AG10803 (cell line): ENCODE results near the gene ATP9A.
"Not testable (repeated sequence)": the region's sequence is repeated elsewhere in the genome, so short reads cannot be mapped to it uniquely, and the experiment has no call there.

Source experiments
- DNase-seq: peaks from one replicate; pipeline ENCODE4 v3.0.0; 2010; ENCODE audit warnings: low read depth
- H3K4me3 ChIP-seq: 2 replicates; pipeline ENCODE4 v1.5.1; 2011; ENCODE audit warnings: mild to moderate bottlenecking, low read length, control low read depth
- TF ChIP-seq, protein P1 (sequence below): conservative IDR thresholded peaks from 2 replicates; pipeline ENCODE4 v1.5.1; 2011; ENCODE audit warnings: mild to moderate bottlenecking, low read length, control low read depth, inconsistent platforms

The ATP9A gene

DNA sequence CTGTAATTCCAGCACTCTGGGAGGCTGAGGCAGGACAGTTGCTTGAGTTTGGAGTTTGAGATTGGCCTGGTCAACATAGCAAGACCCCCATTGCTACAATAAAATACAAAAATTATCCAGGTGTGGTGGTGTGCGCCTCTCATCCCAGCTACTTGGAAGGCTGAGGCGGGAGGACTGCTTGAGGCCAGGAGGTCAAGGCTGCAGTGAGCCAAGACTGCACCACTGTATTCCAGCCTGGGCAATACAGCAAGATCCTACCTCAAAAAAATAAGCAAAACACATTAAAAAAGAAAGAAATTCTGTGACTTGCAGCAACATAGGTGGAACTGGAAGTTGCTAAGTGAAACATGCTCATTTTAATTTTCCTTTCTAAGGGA, 119.6 kb downstream of the ATP9A start:
- TF ChIP-seq, protein P1, sequence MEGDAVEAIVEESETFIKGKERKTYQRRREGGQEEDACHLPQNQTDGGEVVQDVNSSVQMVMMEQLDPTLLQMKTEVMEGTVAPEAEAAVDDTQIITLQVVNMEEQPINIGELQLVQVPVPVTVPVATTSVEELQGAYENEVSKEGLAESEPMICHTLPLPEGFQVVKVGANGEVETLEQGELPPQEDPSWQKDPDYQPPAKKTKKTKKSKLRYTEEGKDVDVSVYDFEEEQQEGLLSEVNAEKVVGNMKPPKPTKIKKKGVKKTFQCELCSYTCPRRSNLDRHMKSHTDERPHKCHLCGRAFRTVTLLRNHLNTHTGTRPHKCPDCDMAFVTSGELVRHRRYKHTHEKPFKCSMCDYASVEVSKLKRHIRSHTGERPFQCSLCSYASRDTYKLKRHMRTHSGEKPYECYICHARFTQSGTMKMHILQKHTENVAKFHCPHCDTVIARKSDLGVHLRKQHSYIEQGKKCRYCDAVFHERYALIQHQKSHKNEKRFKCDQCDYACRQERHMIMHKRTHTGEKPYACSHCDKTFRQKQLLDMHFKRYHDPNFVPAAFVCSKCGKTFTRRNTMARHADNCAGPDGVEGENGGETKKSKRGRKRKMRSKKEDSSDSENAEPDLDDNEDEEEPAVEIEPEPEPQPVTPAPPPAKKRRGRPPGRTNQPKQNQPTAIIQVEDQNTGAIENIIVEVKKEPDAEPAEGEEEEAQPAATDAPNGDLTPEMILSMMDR, result no peak
- DNase-seq, result no peak
- no peak overlapping the region for H3K4me3 ChIP-seq

DNA sequence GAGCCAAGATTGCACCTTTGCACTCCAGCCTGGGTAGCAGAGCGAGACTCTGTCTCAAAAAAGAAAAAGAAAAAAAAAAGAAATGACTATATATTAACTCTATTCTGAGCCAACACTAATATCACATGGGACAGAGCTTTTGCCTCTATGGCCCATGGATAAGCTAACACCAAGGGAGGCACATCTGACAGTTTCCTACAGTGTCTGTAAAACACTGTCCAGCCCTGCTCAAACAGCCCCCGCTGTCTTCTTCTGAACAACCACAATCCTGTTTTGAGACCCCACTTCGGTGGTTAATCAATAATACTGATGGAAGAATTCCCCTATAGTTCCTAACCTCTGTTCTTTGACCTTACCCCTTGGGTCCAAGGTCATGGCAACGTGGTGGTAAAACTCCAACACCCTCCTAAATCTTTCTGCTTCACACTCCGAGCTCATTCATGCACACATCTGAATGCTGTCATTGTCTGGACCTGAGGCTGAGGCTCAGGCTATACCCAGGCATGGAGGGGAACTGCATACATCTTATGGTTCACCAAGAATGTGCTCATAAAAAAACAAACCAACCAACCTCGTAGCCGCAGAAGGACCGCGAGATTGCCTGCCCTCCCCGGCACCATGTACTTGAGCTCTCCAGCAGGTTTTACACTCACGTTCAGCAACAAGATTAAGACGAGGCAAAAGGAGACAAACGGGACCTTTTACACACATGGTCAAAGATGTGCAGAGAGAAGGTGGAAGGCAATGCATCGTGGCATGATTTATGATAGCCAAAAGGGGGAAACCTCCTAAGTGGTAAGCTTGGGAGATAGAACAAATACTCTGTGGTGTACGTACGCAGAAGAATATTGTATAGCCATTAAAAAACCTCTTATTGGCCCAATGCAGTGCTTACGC, 120.3 kb downstream of the ATP9A start:
- TF ChIP-seq, protein P1, result no peak
- no peak for DNase-seq
- no peak overlapping the region for H3K4me3 ChIP-seq

DNA sequence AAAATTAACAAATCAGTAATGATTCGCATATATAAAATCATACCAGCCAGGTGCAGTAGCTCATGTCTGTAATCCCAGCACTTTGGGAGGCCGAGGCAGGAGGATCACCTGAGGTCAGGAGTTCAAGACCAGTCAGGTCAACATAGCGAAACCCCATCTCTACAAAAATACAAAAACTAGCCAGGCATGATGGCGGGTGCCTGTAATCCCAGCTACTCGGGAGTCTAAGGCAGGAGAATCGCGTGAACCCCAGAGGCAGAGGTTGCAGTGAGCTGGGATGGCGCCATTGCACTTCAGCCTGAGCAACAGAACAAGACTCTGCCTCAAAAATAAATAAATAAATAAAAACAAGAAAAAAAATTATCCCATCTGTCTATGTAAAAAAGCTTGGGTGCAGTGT, 124.4 kb downstream of the ATP9A start:
- not testable (repeated sequence) for H3K4me3 ChIP-seq, DNase-seq

DNA sequence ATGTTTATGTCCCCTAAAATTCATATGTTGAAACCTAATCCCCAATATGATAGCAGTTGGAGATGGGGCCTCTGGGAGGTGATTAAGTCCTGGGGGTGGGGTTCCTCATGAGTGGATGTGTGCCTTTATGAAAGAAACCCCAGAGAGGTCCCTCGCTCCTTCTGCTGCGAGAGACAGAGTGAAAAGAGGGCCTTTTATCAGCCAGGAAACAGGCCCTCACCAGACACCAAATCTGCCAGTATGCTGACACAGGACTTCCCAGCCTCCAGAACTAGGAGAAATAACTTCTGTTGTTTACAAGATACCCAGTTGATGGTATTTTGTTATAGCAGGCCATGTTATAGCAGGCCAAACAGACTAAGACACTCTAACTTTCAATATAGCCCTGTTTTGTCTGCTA, 124.8 kb downstream of the ATP9A start:
- no peak overlapping the region for H3K4me3 ChIP-seq
- TF ChIP-seq, protein P1, result no peak
- no peak for DNase-seq

DNA sequence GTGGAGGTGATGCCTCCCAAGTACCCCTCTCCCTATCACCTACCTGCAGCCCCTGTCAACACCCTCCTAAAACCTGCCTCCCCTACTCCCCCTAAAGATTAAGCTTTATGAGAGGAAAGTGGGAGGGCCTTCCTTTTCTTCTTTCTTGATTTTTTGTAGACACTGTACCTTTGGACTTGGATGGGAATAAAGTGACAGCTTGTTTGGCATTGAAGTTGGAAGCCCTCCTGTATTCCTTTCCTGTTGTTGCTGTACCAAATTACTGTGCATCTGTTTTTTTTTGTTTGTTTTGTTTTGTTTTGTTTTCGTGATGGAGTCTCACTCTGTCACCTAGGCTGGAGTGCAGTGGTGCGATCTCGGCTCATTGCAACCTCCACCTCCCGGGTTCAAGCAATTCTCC, 126.3 kb downstream of the ATP9A start:
- no peak overlapping the region for H3K4me3 ChIP-seq
- no peak for DNase-seq
- TF ChIP-seq, protein P1, result no peak

DNA sequence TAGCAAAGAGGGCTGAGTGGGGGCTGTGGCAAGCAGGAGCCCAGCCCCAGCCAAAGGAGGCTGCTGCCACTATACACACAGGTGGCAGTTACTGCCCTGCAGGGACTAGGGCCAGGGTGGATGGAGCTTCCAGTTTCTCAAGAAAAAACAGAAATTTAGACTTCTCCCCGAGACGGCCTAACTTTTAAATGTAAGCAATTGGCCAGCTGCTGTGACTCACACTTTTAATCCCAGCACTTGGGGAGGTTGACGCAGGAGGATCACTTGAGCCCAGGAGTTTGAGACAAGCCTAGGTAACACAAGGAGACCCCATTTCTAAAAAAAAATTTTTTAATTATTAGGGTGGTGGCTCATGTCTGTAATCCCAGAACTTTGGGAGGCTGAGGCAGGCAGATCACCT, 127.4 kb downstream of the ATP9A start:
- TF ChIP-seq, protein P1, result no peak
- no peak overlapping the region for H3K4me3 ChIP-seq
- no peak for DNase-seq

DNA sequence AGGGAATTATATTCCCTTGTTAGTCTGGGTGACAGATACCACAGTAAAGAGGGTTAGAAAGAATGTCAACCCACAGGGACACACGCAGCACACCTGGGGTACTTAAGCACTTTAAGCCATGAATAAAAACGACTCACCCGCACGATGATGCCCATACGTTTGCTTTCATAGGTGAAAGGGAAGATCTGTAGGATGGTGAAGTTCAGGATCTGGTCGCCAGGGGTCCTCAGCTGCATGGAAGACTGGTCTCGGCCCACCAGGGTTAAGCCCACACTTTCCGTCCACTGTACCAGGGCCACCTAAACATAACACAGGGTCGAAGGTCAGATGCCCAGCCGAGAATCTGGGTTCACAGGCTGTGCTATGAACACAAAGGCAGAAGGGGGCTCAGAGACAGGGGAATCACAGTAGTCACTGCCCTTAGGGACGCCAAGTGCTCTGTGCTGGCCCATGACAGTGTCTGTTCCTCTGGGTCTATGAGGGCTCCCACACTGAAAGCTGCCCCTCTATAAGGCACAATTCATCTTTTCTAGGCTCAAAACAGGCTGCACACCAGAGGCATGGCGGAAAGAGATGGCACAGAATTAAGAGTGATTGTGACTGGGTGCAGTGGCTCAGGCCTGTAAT, 128.9 kb downstream of the ATP9A start:
- no peak overlapping the region for H3K4me3 ChIP-seq
- TF ChIP-seq, protein P1, result peak; percentile 96
- peak; percentile 49 for DNase-seq
